LNCaP clone FGC (cell line): ENCODE data around the gene AOC3.
A peak's percentile ranks its signal among the peaks of the same experiment; 100 is the strongest.

Source experiments
- DNase-seq: peaks from one replicate; pipeline ENCODE4 v3.0.0-alpha.2; 2011; ENCODE audit warnings: low read depth
- H3K4me3 ChIP-seq: 2 replicates; pipeline ENCODE4 v1.5.1; 2011; ENCODE audit warnings: mild to moderate bottlenecking, low read depth, low read length, control low read depth
- CTCF ChIP-seq: IDR thresholded peaks from 2 replicates; pipeline ENCODE4 v1.5.1; 2012; ENCODE audit warnings: mild to moderate bottlenecking; ENCODE audit not compliant: control insufficient read depth, insufficient read depth; ENCODE audit errors: extremely low read depth

The AOC3 gene

GRCh38 chr17:42850954-42851353 is at the start of gene AOC3:
Gene AOC3 (plus strand): TSS chr17:42851199. CDS start chr17:42851344, 145 bp downstream.
- no peak within 1 kb of the TSS for H3K4me3 ChIP-seq
- DNase-seq: no peak
- no peak for TF ChIP-seq CTCF

DNA sequence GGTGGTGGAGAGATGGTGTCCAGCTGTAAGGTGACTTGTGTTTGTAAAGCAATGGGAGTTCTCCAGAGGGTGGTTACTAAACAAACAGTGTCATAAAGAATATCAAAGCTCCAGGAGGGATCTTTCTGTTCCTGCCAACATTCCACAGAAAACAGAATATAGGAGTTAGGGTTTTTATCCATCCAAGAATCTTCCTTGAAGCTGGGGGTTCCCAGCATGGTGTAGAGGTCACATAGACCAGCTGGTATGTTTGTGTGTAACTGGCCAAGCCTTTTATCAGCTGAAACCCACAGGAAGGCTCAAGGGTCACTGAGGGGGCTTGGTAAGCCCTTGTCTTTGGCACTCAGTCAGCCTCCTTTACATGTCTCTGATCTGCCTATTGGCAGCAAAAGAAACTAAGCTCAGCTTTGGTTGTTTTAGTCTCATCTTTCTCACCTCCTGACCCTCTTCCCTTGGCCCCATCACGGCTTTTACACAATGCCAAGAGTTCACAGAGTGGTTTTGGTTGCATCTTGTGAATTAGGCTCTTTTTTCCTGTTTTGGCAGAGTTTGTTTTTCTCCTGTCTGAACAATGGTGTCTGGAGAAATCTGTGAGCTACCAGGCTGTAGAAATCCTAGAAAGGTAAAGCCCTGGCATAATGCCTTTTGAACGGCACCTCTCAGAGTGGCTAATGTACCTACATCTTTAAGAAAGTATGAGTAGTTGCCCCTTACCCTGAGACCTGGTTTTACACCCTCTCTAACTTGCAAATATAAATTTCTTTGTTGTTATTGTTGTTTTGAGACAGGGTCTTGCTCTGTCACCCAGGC is 47.7 kb upstream of the AOC3 start:
- H3K4me3 ChIP-seq: no peak overlapping the region
- DNase-seq: peak; percentile 38
- TF ChIP-seq CTCF: no peak

GRCh38 chr17:42804918-42805367 is 46.1 kb upstream of the AOC3 start:
- no peak overlapping the region for H3K4me3 ChIP-seq
- peak; percentile 98 for DNase-seq
- no peak for TF ChIP-seq CTCF

- DNase-seq: no peak
- no peak for TF ChIP-seq CTCF
- no peak overlapping the region for H3K4me3 ChIP-seq
Observed at GRCh38 chr17:42806249-42806648, 44.8 kb upstream of the AOC3 start.

DNA sequence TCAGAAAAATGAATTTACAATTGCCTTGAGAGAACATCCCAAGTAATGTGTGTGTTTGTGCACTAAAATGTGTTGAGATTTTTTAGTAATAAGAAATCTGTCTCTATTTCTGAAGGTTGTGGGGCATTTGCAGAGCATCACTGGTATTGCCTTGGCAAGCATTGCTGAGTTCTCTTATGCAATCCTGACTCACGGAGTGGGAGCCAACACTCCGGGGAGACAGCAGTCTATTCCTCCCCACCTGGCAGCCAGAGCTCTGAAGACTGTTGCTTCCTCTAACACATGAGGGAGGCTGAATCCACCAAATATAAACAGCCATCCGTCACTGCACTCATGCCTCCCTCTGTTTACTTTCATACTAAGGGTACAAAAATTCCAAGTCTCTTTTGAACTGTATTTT is 41.7 kb upstream of the AOC3 start:
- DNase-seq: no peak
- TF ChIP-seq CTCF: no peak
- no peak overlapping the region for H3K4me3 ChIP-seq

GRCh38 chr17:42814633-42815399 is 36.2 kb upstream of the AOC3 start:
- TF ChIP-seq CTCF: no peak
- DNase-seq: no peak
- H3K4me3 ChIP-seq: no peak overlapping the region
